CD4-positive, CD25-positive, alpha-beta regulatory T cell (primary cell): ENCODE results near the gene KDF1. TPM values are rescaled to one million over a fixed set of nuclear protein-coding genes. Genes with fewer than 3 reads are reported as not detected.

Experiments
- ATAC-seq, 2 donors: fragments of 150-1000 bp; cut with Tn5 transposase; one replicate each; pipeline ENCODE4 v1.10.0; 2021; ENCODE audit warnings: low read depth in 2 of 2, moderate number of reproducible peaks in 2 of 2, moderate library complexity in 1 of 2
- DNase-seq, 3 donors: peaks; one replicate each; pipeline versions ENCODE4 v3.0.0 to v3.0.0-alpha.2; 2012 to 2022; ENCODE audit warnings: mixed read lengths in 1 of 3
- H3K27ac ChIP-seq: one replicate; pipeline ENCODE4 v1.7.0; 2013; ENCODE audit warnings: mild to moderate bottlenecking, low read length; ENCODE audit not compliant: insufficient read depth, poor library complexity, severe bottlenecking
- H3K27me3 ChIP-seq: one replicate; pipeline ENCODE4 v1.7.0; 2013; ENCODE audit warnings: low read length; ENCODE audit not compliant: control insufficient read depth, insufficient read depth
- H3K36me3 ChIP-seq: one replicate; pipeline ENCODE4 v1.7.0; 2013; ENCODE audit warnings: mild to moderate bottlenecking, low read length, moderate library complexity; ENCODE audit not compliant: control insufficient read depth, insufficient read depth
- H3K4me1 ChIP-seq: 2 replicates; pipeline ENCODE4 v1.7.0; 2013; ENCODE audit warnings: mild to moderate bottlenecking, low read length; ENCODE audit not compliant: insufficient read depth, control insufficient read depth, poor library complexity, severe bottlenecking
- H3K4me3 ChIP-seq: one replicate; pipeline ENCODE4 v1.7.0; 2013; ENCODE audit warnings: low read depth, mild to moderate bottlenecking, low read length, moderate library complexity
- H3K9me3 ChIP-seq, 2 experiments: 1 replicate in 1 of 2; 2 replicates in 1 of 2; pipeline ENCODE4 v1.7.0; 2013; ENCODE audit warnings: low read length in 2 of 2, mild to moderate bottlenecking in 1 of 2, moderate library complexity in 1 of 2; ENCODE audit not compliant: control insufficient read depth in 2 of 2
- H3K27ac Mint-ChIP-seq, 3 donors: one replicate each; pipeline ENCODE4 v1.8.0; 2020 to 2022; ENCODE audit warnings: mild to moderate bottlenecking in 3 of 3, mixed read lengths in 3 of 3, moderate library complexity in 2 of 3
- H3K27me3 Mint-ChIP-seq: one replicate; pipeline ENCODE4 v1.8.0; 2022; ENCODE audit warnings: mild to moderate bottlenecking, mixed read lengths
- H3K36me3 Mint-ChIP-seq: one replicate; pipeline ENCODE4 v1.8.0; 2020; ENCODE audit warnings: mixed read lengths
- H3K4me1 Mint-ChIP-seq, 4 donors: one replicate each; pipeline ENCODE4 v1.8.0; 2020 to 2022; ENCODE audit warnings: mixed read lengths in 4 of 4, mild to moderate bottlenecking in 1 of 4
- H3K4me3 Mint-ChIP-seq, 4 donors: one replicate each; pipeline ENCODE4 v1.8.0; 2020 to 2022; ENCODE audit warnings: mild to moderate bottlenecking in 4 of 4, mixed read lengths in 4 of 4, moderate library complexity in 3 of 4
- H3K9me3 Mint-ChIP-seq, 7 donors: one replicate each; pipeline ENCODE4 v1.8.0; 2020 to 2022; ENCODE audit warnings: mixed read lengths in 7 of 7, mild to moderate bottlenecking in 3 of 7, moderate library complexity in 2 of 7
- polyA plus RNA-seq, 4 donors: library from polyadenylated mRNA; unstranded; fragments of 300-500 nt; fragmentation: Illumina TruSeq; gene quantifications; one replicate each; pipeline ENCODE4 v1.2.3, GENCODE V29; 2021
- total RNA-seq: library from RNA; stranded (reverse); gene quantifications from one replicate; pipeline ENCODE4 v1.2.3, GENCODE V29; 2022

Gene KDF1
- total and polyA plus RNA-seq, 5 donors from 2014 or later, result 0.54 to 3.9 (median 3.2) TPM

- H3K9me3 ChIP-seq, result no peaks in the 10 kb centered on the region
- no peaks in the 10 kb centered on the region for H3K27me3 ChIP-seq
- H3K27ac Mint-ChIP-seq, result peak overlapping the region in 1 of 3 donors; percentile 23
- no peak for DNase-seq
- no peak for ATAC-seq
- peaks cover 39% of the 10 kb centered on the region for H3K36me3 ChIP-seq
- H3K27me3 Mint-ChIP-seq, result no peaks in the 10 kb centered on the region
- H3K36me3 Mint-ChIP-seq, result peaks cover 27% of the 10 kb centered on the region
- H3K4me1 ChIP-seq, result no peaks in the 10 kb centered on the region
- H3K27ac ChIP-seq, result no peak overlapping the region
- no peaks in the 10 kb centered on the region for H3K9me3 Mint-ChIP-seq
- peaks cover 0 to 6% (median 2%) of the 10 kb centered on the region in 4 donors for H3K4me1 Mint-ChIP-seq
- H3K4me3 Mint-ChIP-seq, result no peak overlapping the region
- H3K4me3 ChIP-seq, result no peak overlapping the region
Observed at GRCh38 chr1:26938659-26939025, 21.6 kb downstream of the KDF1 start.

- Mint-ChIP-seq H3K4me3 (no peak overlapping the region), H3K27me3 (no peaks in the 10 kb centered on the region), H3K36me3 (peaks cover 24% of the 10 kb centered on the region), H3K9me3 (no peaks in the 10 kb centered on the region), H3K27ac (peak overlapping the region in 2 of 3 donors; percentile 9 to 23), H3K4me1 (peaks cover 0 to 8% (median 3%) of the 10 kb centered on the region in 4 donors)
- Histone ChIP-seq H3K36me3 (peaks cover 33% of the 10 kb centered on the region), H3K9me3 (no peaks in the 10 kb centered on the region), H3K27ac (no peak overlapping the region), H3K27me3 (no peaks in the 10 kb centered on the region), H3K4me1 (no peaks in the 10 kb centered on the region), H3K4me3 (no peak overlapping the region)
- ATAC-seq (no peak), DNase-seq (no peak)
Observed at GRCh38 chr1:26938004-26938658, 22.1 kb downstream of the KDF1 start.

GRCh38 chr1:26936823-26937222 lies 23.4 kb downstream of the KDF1 start:
- no peak overlapping the region for H3K4me3 Mint-ChIP-seq
- peaks cover 22% of the 10 kb centered on the region for H3K36me3 Mint-ChIP-seq
- no peak for DNase-seq
- no peak overlapping the region for H3K4me3 ChIP-seq
- no peaks in the 10 kb centered on the region for H3K27me3 Mint-ChIP-seq
- H3K9me3 Mint-ChIP-seq, result no peaks in the 10 kb centered on the region
- no peak overlapping the region for H3K27ac Mint-ChIP-seq
- H3K4me1 ChIP-seq, result no peaks in the 10 kb centered on the region
- H3K27me3 ChIP-seq, result no peaks in the 10 kb centered on the region
- H3K36me3 ChIP-seq, result peaks cover 27% of the 10 kb centered on the region
- no peak for ATAC-seq
- no peaks in the 10 kb centered on the region for H3K9me3 ChIP-seq
- H3K27ac ChIP-seq, result no peak overlapping the region
- H3K4me1 Mint-ChIP-seq, result peaks cover 0 to 9% (median 5%) of the 10 kb centered on the region in 4 donors

GRCh38 chr1:26932531-26932930 lies 27.7 kb downstream of the KDF1 start:
- H3K27me3 Mint-ChIP-seq, result no peaks in the 10 kb centered on the region
- Histone ChIP-seq H3K4me3 (no peak overlapping the region), H3K9me3 (no peaks in the 10 kb centered on the region), H3K4me1 (no peaks in the 10 kb centered on the region), H3K27ac (no peak overlapping the region), H3K36me3 (peaks cover 34% of the 10 kb centered on the region), H3K27me3 (no peaks in the 10 kb centered on the region)
- no peak for ATAC-seq
- peaks cover 5 to 12% (median 8%) of the 10 kb centered on the region in 4 donors for H3K4me1 Mint-ChIP-seq
- DNase-seq, result no peak
- H3K9me3 Mint-ChIP-seq, result no peaks in the 10 kb centered on the region
- H3K27ac Mint-ChIP-seq, result no peak overlapping the region
- H3K36me3 Mint-ChIP-seq, result peaks cover 25% of the 10 kb centered on the region
- peak overlapping the region in 1 of 4 donors; percentile 74 for H3K4me3 Mint-ChIP-seq

- H3K4me3 Mint-ChIP-seq, result peak overlapping the region; percentile 91 to 97 (median 94)
- H3K27me3 Mint-ChIP-seq, result no peaks in the 10 kb centered on the region
- Histone ChIP-seq H3K27me3 (no peaks in the 10 kb centered on the region), H3K4me3 (no peak overlapping the region), H3K9me3 (no peaks in the 10 kb centered on the region), H3K27ac (no peak overlapping the region), H3K4me1 (peaks cover 22% of the 10 kb centered on the region), H3K36me3 (peaks cover 32% of the 10 kb centered on the region)
- no peak for DNase-seq
- peaks cover 29 to 47% (median 36%) of the 10 kb centered on the region in 4 donors for H3K4me1 Mint-ChIP-seq
- H3K27ac Mint-ChIP-seq, result peak overlapping the region in 1 of 3 donors; percentile 98
- peaks cover 12% of the 10 kb centered on the region for H3K36me3 Mint-ChIP-seq
- ATAC-seq, result no peak
- no peaks in the 10 kb centered on the region for H3K9me3 Mint-ChIP-seq
Observed at GRCh38 chr1:26923711-26924110, 36.6 kb downstream of the KDF1 start.

- peak overlapping the region in 2 of 3 donors; percentile 92 to 98 for H3K27ac Mint-ChIP-seq
- H3K9me3 ChIP-seq, result no peaks in the 10 kb centered on the region
- H3K4me1 ChIP-seq, result peaks cover 22% of the 10 kb centered on the region
- no peaks in the 10 kb centered on the region for H3K27me3 Mint-ChIP-seq
- H3K27me3 ChIP-seq, result no peaks in the 10 kb centered on the region
- peaks cover 10% of the 10 kb centered on the region for H3K36me3 Mint-ChIP-seq
- H3K9me3 Mint-ChIP-seq, result no peaks in the 10 kb centered on the region
- peaks cover 26% of the 10 kb centered on the region for H3K36me3 ChIP-seq
- peak overlapping the region; percentile 91 to 97 (median 94) for H3K4me3 Mint-ChIP-seq
- ATAC-seq (no peak), DNase-seq (no peak)
- peak overlapping the region; percentile 84 for H3K4me3 ChIP-seq
- peaks cover 26 to 47% (median 32%) of the 10 kb centered on the region in 4 donors for H3K4me1 Mint-ChIP-seq
- peak overlapping the region; percentile 89 for H3K27ac ChIP-seq
Observed at GRCh38 chr1:26922901-26923300, 37.4 kb downstream of the KDF1 start.

- Mint-ChIP-seq H3K9me3 (no peaks in the 10 kb centered on the region), H3K27ac (peak overlapping the region in 2 of 3 donors; percentile 92 to 98), H3K27me3 (no peaks in the 10 kb centered on the region), H3K36me3 (peaks cover 10% of the 10 kb centered on the region), H3K4me3 (peak overlapping the region; percentile 91 to 97 (median 94)), H3K4me1 (peaks cover 22 to 47% (median 31%) of the 10 kb centered on the region in 4 donors)
- ATAC-seq, result no peak
- H3K4me3 ChIP-seq, result peak overlapping the region; percentile 84
- peaks cover 22% of the 10 kb centered on the region for H3K4me1 ChIP-seq
- peak overlapping the region; percentile 89 for H3K27ac ChIP-seq
- DNase-seq, result no peak
- peaks cover 21% of the 10 kb centered on the region for H3K36me3 ChIP-seq
- H3K27me3 ChIP-seq, result no peaks in the 10 kb centered on the region
- no peaks in the 10 kb centered on the region for H3K9me3 ChIP-seq
Observed at GRCh38 chr1:26922431-26922729, 37.9 kb downstream of the KDF1 start.
